Measurements from ENCODE around the gene ZNF660. TPM values are rescaled to one million over a fixed set of nuclear protein-coding genes. Genes with fewer than 3 reads are reported as not detected.
A peak's percentile ranks its signal among the peaks of the same experiment; 100 is the strongest.

The ZNF660 gene
- total and polyA plus RNA-seq, 9 of the 15 experiments (the other 6 are each of a cell fraction or from before 2014, with no cell fraction given): 0.06 to 0.65 (median 0.17) TPM

GRCh38 chr3:44624749-44625480, 40.2 kb downstream of the ZNF660 start, which contains the start of gene ZNF197 (continued):
- no peak for TF ChIP-seq HMGXB4 (CRISPR knock-in tag; IDR thresholded peaks at IDR 0.05)
- 0 out of 2 replicates have a peak, but pooled peaks have one; percentile 58 for TF ChIP-seq KLF6 (CRISPR knock-in tag; IDR thresholded peaks at IDR 0.05; ENCODE audit: borderline replicate concordance)
- TF ChIP-seq JUN (IDR thresholded peaks at IDR 0.05; ENCODE audit: borderline replicate concordance, low read depth, low read length): no peak
- no peak for TF ChIP-seq JUN (CRISPR knock-in tag; IDR thresholded peaks at IDR 0.05; ENCODE audit: borderline replicate concordance)
- no peak for TF ChIP-seq FOXA1 (IDR thresholded peaks at IDR 0.05; ENCODE audit: borderline replicate concordance)
- peak; percentile 78 to 95 for TF ChIP-seq MAZ (CRISPR knock-in tag; conservative IDR thresholded peaks at IDR 0.05 in 1 of 2, IDR thresholded peaks at IDR 0.05 in 1 of 2)
- peak in 2 of 3 experiments; percentile 83 to 97; a peak in 4 of 6 replicates for TF ChIP-seq ZBTB11 (CRISPR knock-in tag; IDR thresholded peaks at IDR 0.05)
- TF ChIP-seq TOE1 (IDR thresholded peaks at IDR 0.05; ENCODE audit: borderline replicate concordance): peak; percentile 74
- no peak for TF ChIP-seq TOE1 (CRISPR knock-in tag; IDR thresholded peaks at IDR 0.05; ENCODE audit: borderline replicate concordance, low read depth)
- TF ChIP-seq STAG1 (CRISPR knock-in tag; IDR thresholded peaks at IDR 0.05; ENCODE audit: borderline replicate concordance): no peak
- peak in 1 of 2 experiments; percentile 78 for TF ChIP-seq E2F6 (IDR thresholded peaks at IDR 0.05; ENCODE audit: borderline replicate concordance in 1 of 2, extremely low read depth in 1 of 2, insufficient read depth in 1 of 2, insufficient read length in 1 of 2, low read depth in 1 of 2, low read length in 1 of 2, poor library complexity in 1 of 2, severe bottlenecking in 1 of 2)
- TF ChIP-seq SIRT6 (IDR thresholded peaks at IDR 0.05; ENCODE audit: low read depth, low read length): no peak
- no peak for TF ChIP-seq RAD51 (IDR thresholded peaks at IDR 0.05; ENCODE audit: borderline replicate concordance, low read depth)
- TF ChIP-seq NCOA4 (IDR thresholded peaks at IDR 0.05; ENCODE audit: partially characterized antibody): no peak
- peak; percentile 76 for TF ChIP-seq SUPT5H (IDR thresholded peaks at IDR 0.05)
- TF ChIP-seq GATA2 (CRISPR knock-in tag; IDR thresholded peaks at IDR 0.05): 0 out of 2 replicates have a peak, but pooled peaks have one; percentile 28
